ENCODE data around the gene HSPH1.
A peak's percentile ranks its signal among the peaks of the same experiment; 100 is the strongest.

DNA sequence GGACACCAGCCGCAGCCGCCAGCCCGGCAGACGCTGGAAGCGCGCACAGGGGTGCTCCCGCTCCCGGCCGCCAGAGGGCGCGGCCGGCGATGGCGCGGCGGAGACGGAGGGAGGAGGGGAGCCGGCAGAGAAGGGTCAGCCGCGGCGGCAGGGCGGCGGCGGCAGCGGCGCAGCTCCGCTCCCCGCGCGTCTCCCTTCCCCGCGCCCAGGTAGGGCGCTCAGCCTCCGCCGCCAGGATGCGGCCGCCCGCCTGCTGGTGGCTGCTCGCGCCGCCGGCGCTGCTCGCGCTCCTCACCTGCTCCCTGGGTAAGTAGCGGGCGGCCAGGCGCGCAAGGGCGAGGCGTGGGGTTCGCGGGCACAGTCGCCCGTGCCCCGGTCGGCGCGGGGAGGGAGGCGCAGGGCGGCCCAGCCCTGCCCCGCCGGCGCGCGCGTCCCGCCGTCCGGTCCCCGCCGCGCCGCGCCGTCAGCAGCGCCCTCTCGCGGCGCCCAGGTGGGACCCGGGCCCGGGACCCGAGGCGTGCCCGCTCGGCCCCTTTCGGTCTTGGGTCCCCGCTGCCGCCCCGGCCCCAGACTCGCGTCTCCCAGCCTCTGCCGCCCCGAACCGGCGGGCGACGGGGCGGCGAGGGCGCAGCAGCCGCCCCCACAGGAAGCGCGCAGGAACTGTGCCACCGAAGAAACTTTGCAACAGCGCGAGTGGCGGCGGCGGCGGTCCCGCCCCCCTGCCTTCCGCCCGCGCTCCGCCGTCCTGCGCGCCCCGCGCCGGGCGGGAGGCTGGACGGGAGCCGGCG, 38.3 kb upstream of the HSPH1 start, which contains the start of gene B3GLCT:
- TF ChIP-seq, protein P1, sequence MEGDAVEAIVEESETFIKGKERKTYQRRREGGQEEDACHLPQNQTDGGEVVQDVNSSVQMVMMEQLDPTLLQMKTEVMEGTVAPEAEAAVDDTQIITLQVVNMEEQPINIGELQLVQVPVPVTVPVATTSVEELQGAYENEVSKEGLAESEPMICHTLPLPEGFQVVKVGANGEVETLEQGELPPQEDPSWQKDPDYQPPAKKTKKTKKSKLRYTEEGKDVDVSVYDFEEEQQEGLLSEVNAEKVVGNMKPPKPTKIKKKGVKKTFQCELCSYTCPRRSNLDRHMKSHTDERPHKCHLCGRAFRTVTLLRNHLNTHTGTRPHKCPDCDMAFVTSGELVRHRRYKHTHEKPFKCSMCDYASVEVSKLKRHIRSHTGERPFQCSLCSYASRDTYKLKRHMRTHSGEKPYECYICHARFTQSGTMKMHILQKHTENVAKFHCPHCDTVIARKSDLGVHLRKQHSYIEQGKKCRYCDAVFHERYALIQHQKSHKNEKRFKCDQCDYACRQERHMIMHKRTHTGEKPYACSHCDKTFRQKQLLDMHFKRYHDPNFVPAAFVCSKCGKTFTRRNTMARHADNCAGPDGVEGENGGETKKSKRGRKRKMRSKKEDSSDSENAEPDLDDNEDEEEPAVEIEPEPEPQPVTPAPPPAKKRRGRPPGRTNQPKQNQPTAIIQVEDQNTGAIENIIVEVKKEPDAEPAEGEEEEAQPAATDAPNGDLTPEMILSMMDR (optimal IDR thresholded peaks at IDR 0.05 in 1 of 3, IDR thresholded peaks at IDR 0.05 in 1 of 3, conservative IDR thresholded peaks at IDR 0.05 in 1 of 3; ENCODE audit: extremely low read depth in 1 of 3, insufficient read depth in 2 of 3, low read length in 3 of 3): peak in 2 of 3 experiments; percentile 69 to 87
- no peak for TF ChIP-seq EZH2 (IDR thresholded peaks at IDR 0.05; ENCODE audit: low read length)
